Measurements from ENCODE around the gene LAIR1. TPM values are rescaled to one million over a fixed set of nuclear protein-coding genes. Genes with fewer than 3 reads are reported as not detected.

The LAIR1 gene
- total and polyA plus RNA-seq, 2 experiments from 2014 or later = 0.10 to 1.3 TPM

GRCh38 chr19:54312436-54313377 lies 52.0 kb downstream of the LAIR1 start, which contains the start of gene LILRA5:
LILRA5 (minus strand) TSS chr19:54313166; CDS start chr19:54313019, 147 bp downstream.
- DNase-seq (ENCODE audit: low spot score) (no peak), ATAC-seq (no peak)
- no peaks in the 10 kb centered on the region for H3K36me3 ChIP-seq (ENCODE audit: insufficient read depth)
- H3K9me2 ChIP-seq (ENCODE audit: insufficient read depth) = no peaks in the 10 kb centered on the region
- Mint-ChIP-seq H3K27ac (no peak within 1 kb of the TSS), H3K9me3 (no peaks in the 10 kb centered on the region; the same call in 2 of the 3 replicates), H3K4me1 (peaks cover 6% of the 10 kb centered on the region; the same call in 2 of the 3 replicates), H3K4me3 (no peak within 1 kb of the TSS; the same call in 2 of the 3 replicates), H3K27me3 (ENCODE audit: insufficient read depth, low read depth, poor library complexity) (peaks cover 10% of the 10 kb centered on the region), H3K36me3 (ENCODE audit: low read depth) (no peaks in the 10 kb centered on the region; the same call in 2 of the 3 replicates)
- H3K4me1 ChIP-seq (ENCODE audit: insufficient read depth) = peaks cover 5% of the 10 kb centered on the region; the same call in 1 of the 2 replicates
- TF ChIP-seq ZNF331 (CRISPR knock-in tag; IDR thresholded peaks at IDR 0.05; ENCODE audit: low read depth) = no peak
- TF ChIP-seq, protein P1, sequence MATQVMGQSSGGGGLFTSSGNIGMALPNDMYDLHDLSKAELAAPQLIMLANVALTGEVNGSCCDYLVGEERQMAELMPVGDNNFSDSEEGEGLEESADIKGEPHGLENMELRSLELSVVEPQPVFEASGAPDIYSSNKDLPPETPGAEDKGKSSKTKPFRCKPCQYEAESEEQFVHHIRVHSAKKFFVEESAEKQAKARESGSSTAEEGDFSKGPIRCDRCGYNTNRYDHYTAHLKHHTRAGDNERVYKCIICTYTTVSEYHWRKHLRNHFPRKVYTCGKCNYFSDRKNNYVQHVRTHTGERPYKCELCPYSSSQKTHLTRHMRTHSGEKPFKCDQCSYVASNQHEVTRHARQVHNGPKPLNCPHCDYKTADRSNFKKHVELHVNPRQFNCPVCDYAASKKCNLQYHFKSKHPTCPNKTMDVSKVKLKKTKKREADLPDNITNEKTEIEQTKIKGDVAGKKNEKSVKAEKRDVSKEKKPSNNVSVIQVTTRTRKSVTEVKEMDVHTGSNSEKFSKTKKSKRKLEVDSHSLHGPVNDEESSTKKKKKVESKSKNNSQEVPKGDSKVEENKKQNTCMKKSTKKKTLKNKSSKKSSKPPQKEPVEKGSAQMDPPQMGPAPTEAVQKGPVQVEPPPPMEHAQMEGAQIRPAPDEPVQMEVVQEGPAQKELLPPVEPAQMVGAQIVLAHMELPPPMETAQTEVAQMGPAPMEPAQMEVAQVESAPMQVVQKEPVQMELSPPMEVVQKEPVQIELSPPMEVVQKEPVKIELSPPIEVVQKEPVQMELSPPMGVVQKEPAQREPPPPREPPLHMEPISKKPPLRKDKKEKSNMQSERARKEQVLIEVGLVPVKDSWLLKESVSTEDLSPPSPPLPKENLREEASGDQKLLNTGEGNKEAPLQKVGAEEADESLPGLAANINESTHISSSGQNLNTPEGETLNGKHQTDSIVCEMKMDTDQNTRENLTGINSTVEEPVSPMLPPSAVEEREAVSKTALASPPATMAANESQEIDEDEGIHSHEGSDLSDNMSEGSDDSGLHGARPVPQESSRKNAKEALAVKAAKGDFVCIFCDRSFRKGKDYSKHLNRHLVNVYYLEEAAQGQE (IDR thresholded peaks at IDR 0.05; ENCODE audit: unreplicated experiment) = no peak
- no peak for TF ChIP-seq POLR2AphosphoS5 (IDR thresholded peaks at IDR 0.05; ENCODE audit: low read depth)
- TF ChIP-seq STAT1 (IDR thresholded peaks at IDR 0.05; ENCODE audit: unreplicated experiment) = no peak
- TF ChIP-seq CREB1 (CRISPR knock-in tag; IDR thresholded peaks at IDR 0.05; ENCODE audit: low read depth) = no peak
- no peak for TF ChIP-seq EZH2 (IDR thresholded peaks at IDR 0.05; ENCODE audit: low read depth, unreplicated experiment)
- no peak for TF ChIP-seq ZNF114 (CRISPR knock-in tag; IDR thresholded peaks at IDR 0.05)
- TF ChIP-seq, protein P2, sequence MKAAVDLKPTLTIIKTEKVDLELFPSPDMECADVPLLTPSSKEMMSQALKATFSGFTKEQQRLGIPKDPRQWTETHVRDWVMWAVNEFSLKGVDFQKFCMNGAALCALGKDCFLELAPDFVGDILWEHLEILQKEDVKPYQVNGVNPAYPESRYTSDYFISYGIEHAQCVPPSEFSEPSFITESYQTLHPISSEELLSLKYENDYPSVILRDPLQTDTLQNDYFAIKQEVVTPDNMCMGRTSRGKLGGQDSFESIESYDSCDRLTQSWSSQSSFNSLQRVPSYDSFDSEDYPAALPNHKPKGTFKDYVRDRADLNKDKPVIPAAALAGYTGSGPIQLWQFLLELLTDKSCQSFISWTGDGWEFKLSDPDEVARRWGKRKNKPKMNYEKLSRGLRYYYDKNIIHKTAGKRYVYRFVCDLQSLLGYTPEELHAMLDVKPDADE (IDR thresholded peaks at IDR 0.05) = no peak
- TF ChIP-seq CTCF (conservative IDR thresholded peaks at IDR 0.05; ENCODE audit: low read depth in 2 of 2) = no peak
- no peak for TF ChIP-seq EZH2phosphoT487 (IDR thresholded peaks at IDR 0.05; ENCODE audit: unreplicated experiment)
- no peak for TF ChIP-seq JUNB (IDR thresholded peaks at IDR 0.05; ENCODE audit: unreplicated experiment)
- TF ChIP-seq NANOG (IDR thresholded peaks at IDR 0.05; ENCODE audit: borderline replicate concordance) = no peak
- no peak within 1 kb of the TSS for H3K4me2 ChIP-seq
- H3K27me3 ChIP-seq (ENCODE audit: insufficient read depth) = no peaks in the 10 kb centered on the region
- H3F3A ChIP-seq (replicated peaks; ENCODE audit: low read depth) = no peaks in the 10 kb centered on the region
- no peak within 1 kb of the TSS for H3K4me3 ChIP-seq
- no peak within 1 kb of the TSS for H2AFZ ChIP-seq
- no peaks in the 10 kb centered on the region for H4K20me1 ChIP-seq (replicated peaks; ENCODE audit: insufficient read depth)
- H3K27ac ChIP-seq (ENCODE audit: low read depth) = no peak within 1 kb of the TSS
- no peaks in the 10 kb centered on the region for H3K79me2 ChIP-seq (replicated peaks; ENCODE audit: insufficient read depth)

Measured in GM23338 (cell line).